DOHH2 (cell line): ENCODE measurements around the gene NUDC.

Source experiments
- CTCF ChIP-seq: fragments of 200-600 bp; sonication (generic); IDR thresholded peaks from one replicate; pipeline ENCODE4 v1.5.1; 2014; ENCODE audit warnings: antibody characterized with exemption, mild to moderate bottlenecking, low read depth, low read length; ENCODE audit not compliant: poor library complexity, severe bottlenecking
- EZH2phosphoT487 ChIP-seq: fragments of 200-600 bp; sonication (generic); IDR thresholded peaks from 2 replicates; pipeline ENCODE4 v1.6.1; 2017; ENCODE audit warnings: borderline replicate concordance, mild to moderate bottlenecking, antibody characterized with exemption, low read length, moderate library complexity, mixed read lengths

DNA sequence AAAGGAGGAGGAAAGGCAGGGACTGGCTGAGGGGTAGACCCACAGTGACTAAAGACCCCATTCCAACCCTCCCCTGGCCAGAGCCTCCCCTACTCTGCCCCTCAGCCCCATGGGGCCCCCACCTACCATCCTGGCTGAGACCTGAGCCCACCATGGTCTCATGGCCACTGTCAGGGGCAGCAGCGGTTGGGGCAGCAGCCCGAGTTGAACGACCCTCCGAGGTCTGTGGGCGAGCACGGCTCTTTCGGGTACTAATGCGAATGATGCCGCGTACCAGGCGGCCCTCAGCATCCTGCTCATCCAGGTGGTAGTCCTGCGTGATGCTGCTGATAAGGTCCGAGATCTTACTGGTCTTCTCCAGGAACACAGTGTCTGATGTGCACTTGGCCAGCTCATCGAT lies 29.7 kb downstream of the NUDC start:
- no peak for TF ChIP-seq CTCF
- no peak for TF ChIP-seq EZH2phosphoT487
